T1000 (cell line): ENCODE results near the gene KRTAP4-9.
A peak's percentile ranks its signal among the peaks of the same experiment; 100 is the strongest.
"Not testable (repeated sequence)": the region's sequence is repeated elsewhere in the genome, so short reads cannot be mapped to it uniquely, and the experiment has no call there.

Experiments used
- DNase-seq: peaks from one replicate; lab custom pipeline; 2025; ENCODE audit warnings: mixed read lengths; lab: John Stamatoyannopoulos, UW

The KRTAP4-9 gene

GRCh38 chr17:41098042-41098441 is 7.1 kb upstream of the KRTAP4-9 start, which contains the start of gene KRTAP4-8:
TSS of gene KRTAP4-8 (minus strand) at chr17:41098142. CDS start at chr17:41098084, 58 bp downstream.
- DNase-seq, result no peak

- DNase-seq, result peak; percentile 30
These were observed 6.7 kb upstream of the KRTAP4-9 start for GRCh38 chr17:41098481-41098880.

- peak; percentile 44 for DNase-seq
These were observed 5.3 kb upstream of the KRTAP4-9 start for GRCh38 chr17:41099682-41100480.

GRCh38 chr17:41101586-41102259 is 3.5 kb upstream of the KRTAP4-9 start, which contains the start of gene KRTAP4-16:
TSS of gene KRTAP4-16 (minus strand) at chr17:41102209. CDS start at chr17:41102209, 0 bp downstream.
- DNase-seq, result no peak

GRCh38 chr17:41103896-41104295 is 1.3 kb upstream of the KRTAP4-9 start:
- DNase-seq, result no peak

DNA sequence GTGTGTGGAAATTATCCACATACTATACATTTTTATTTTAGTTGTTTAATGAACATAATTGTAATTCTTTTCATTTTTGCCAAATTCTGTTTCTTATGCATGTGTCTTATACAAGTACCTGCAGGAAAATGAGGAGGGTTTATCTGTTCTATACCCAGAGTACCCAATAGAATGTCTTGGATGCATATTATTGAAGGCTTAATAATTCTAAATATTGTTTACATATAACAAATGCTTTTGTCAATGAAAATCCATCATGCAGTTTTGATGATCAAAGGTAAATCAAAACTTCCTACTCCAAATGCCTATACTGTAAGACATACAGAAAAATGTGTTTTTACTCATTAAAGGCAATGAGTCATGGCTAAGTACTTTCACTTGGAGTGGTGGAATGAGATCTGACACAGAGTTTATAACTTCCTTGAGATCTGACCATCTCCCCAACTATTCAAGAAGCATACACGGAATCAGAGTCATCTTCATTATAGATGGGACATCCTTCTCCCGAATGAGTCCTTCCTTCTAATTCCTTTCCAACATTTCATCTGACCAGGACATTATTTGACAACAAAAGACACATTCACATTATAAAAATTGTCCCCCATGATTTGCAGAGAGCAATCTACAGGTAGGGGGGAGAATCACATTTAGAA is 677 bp upstream of the KRTAP4-9 start:
- not testable (repeated sequence) for DNase-seq

DNA sequence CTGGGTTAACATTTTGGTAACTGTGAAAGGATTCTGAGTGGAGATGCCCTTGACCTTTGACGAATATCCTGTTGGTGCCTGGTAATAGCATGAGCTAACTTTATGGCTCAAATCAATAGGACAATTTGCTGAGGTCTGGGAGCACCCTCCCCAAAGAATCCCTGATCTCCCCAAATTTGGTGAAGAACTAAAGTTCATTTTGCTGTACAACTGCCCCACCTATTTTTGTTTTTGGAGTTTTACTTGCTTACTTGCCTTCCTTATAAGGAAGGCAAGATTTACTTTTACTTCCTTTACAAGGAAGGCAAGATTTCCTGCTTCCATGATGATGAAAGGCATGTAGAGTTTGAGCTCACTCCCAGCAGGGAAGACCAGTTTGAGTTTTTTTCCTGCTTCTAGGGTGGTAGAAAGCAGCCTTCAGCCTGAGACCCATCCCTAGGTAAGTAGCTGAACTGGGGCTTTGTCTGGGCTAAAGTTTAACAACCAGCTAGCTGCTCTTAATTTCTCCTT is 2.8 kb downstream of the KRTAP4-9 start:
- no peak for DNase-seq

DNA sequence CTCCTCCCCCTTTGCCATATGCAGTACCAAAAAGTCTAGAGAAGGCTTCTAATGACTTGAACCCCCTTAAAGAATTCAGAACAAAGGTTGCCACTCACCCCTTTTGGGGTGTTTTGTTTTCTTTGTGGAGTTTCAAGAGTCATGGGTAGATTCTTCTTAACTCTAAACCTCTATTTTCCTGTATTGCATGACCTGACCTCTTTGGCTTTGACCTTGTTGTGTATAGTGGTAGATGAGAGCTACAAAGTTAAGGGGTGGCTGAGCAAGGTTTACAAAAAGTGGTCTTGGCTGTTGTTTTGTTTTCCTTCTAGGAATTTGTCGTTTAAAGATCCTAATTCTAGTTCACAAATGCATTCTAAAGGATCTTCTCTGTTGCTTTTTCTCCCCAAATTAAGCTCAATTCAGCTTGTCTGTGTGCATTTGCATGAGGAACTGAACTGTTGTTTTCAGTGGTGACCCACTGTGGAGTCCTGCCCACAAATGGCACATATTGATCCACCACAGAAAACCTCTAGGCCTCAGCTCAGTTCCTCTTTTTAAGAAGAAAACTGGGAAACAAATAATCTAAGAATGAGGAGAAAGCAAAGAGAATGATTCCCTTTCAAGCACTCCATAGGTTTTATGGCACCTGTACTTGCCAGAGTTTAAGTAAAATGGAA is 3.7 kb downstream of the KRTAP4-9 start:
- DNase-seq, result not testable (repeated sequence)

DNA sequence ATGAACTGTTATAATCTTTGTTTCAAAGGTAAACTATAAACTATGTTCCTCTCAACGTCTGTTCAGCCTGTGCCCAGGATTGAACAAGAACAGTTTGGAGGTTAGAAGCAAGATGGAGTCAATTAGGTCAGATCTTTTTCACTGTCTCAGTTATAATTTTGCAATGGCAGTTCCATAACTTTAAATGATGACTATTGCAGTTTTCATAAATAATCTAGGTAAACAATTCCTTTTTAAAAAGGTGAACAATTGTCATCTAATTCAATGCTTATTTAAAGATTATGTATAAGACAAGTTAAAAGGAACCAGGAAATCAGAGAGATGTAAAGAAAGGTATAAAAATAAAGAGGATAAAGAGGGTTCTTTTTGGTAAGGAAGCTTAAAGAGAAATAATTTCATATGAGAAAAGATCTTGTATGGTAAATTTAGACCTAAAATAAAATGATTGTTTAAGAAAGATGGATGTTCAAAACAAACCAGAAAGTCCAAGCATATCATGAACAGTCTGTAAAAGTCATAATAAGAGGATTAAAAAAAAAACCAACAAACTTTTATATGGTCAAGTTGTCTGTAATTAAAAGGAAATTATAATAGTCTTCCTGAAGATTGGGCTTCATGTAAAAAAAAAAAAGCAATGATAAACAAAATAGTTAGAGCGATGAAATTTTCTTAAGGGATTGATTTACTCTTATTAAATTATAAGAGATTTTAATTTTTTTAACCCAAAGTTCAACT is 6.1 kb downstream of the KRTAP4-9 start:
- no peak for DNase-seq

GRCh38 chr17:41116297-41116696 is 11.1 kb downstream of the KRTAP4-9 start:
- DNase-seq, result no peak

GRCh38 chr17:41117846-41118386 is 12.7 kb downstream of the KRTAP4-9 start, which contains the start of gene KRTAP4-11:
TSS of gene KRTAP4-11 (minus strand) at chr17:41118373. CDS start at chr17:41118315, 58 bp downstream.
- DNase-seq, result not testable (repeated sequence)

DNA sequence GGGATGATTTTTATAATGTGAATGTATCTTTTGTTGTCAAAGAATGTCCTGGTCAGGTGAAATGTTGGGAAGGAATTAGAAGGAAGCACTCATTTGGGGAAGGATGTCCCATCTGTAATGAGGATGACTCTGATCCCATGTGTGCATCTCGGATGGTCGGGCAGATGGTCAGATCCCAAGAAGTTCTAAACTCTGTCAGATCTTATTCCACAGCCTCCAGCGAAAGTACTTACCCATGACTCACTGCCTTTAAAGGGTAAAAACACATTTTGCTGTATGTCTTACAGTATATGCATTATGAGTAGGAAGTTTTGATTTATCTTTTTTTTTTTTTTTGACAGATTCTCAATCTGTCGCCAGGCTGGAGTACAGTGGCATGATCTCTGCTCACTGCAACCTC is 13.5 kb downstream of the KRTAP4-9 start:
- no peak for DNase-seq

DNA sequence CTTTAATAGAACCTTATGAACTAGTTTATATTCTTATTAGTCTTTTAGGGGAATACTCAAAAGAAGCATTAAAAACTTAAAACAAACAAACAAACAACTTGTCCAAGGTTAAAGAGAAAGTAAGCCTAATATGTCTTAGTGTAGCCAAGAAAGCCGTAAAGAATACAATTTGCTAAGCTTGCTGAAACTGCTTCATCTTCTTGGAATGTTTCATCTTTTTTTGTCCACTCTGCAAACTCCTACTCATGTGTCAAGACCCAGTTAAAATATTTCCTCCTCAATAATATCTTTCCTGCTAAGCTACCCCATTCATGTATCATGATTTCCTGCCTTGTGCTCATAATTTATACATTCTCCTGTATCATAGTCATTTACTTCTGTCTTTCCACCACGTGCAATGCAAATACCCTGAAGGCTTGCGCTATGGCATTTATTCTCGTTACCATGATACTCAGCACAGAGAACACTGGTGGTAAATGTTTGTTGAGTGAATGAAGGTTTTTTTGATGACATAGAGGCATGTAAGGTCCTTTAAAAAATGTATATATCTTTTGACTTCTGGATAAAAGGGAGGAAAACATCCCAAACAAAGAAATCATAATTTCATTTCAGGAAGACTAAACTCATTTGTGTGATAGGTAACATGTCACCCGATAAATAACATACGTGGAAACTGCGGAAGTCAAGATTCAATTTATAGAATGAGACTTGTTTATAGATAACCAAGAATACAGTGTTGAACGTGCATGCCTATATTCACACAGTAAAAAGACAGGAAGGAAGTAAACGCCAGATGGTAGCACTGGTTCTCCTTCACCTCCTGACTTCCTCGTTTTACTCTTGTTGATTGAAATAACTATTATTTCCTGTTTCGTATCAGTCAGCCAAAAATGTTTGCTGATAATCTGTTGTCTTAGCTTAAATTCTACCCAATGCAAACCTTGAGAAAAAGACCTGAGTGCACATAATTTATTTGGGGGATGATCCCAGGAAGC is 14.8 kb downstream of the KRTAP4-9 start:
- DNase-seq, result not testable (repeated sequence)

GRCh38 chr17:41121742-41122141 is 16.6 kb downstream of the KRTAP4-9 start:
- no peak for DNase-seq

GRCh38 chr17:41123292-41123990 is 18.3 kb downstream of the KRTAP4-9 start:
- not testable (repeated sequence) for DNase-seq

- DNase-seq, result not testable (repeated sequence)
These were observed 18.8 kb downstream of the KRTAP4-9 start, which contains the start of gene KRTAP4-12 for GRCh38 chr17:41123991-41124371. TSS of gene KRTAP4-12 (minus strand) at chr17:41124182. CDS start at chr17:41124122, 60 bp downstream.

DNA sequence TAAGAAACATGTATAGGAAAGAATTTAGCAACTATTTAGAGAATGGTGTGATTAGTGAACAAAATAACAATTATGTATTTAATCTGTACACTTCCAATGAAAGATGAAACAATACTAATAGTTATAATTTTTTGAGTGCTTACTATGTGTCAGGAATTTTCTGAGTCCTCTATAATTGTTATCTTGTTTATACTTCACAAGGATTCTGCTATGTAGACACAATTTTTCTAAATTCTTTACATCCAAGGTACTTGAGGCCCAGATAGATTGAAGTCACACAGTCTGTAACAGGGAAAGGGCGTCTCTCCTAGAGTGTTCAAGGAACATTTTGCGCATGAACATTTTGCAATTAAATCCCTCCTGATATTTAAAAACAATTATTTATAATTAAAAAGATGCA is 19.9 kb downstream of the KRTAP4-9 start:
- no peak for DNase-seq

- no peak for DNase-seq
These were observed 21.2 kb downstream of the KRTAP4-9 start for GRCh38 chr17:41126412-41126811.

DNA sequence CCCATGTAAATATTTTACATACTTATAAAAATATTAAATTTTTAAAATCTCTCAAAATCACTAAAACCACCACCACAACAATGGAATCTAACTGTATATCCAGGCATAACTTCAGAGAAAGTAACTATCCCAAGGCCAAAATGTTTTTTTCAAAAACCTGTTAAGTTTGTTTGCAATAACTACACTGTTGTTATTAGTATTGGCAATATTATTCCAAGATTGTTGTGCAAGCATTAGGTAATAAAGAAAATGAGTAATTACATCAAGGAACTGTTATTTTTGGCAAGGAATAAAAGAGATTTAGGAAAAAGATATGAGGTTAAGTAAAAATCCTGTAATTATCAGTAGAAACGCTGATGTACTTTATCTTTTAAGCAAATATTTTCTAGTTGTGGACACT is 22.2 kb downstream of the KRTAP4-9 start:
- no peak for DNase-seq
